HepG2 (cell line): ENCODE results near the gene THBS1. TPM values are rescaled to one million over a fixed set of nuclear protein-coding genes. Genes with fewer than 3 reads are reported as not detected.

Experiments
- CBFB ChIP-seq: sonication (generic); formaldehyde crosslinking; IDR thresholded peaks from 2 replicates; pipeline ENCODE4 v1.4.0; 2020; ENCODE audit warnings: missing genetic modification reagents
- HDAC2 ChIP-seq: sonication (generic); formaldehyde crosslinking; IDR thresholded peaks from 2 replicates; pipeline ENCODE4 v1.4.0; 2020; ENCODE audit warnings: missing genetic modification reagents
- HNF4G ChIP-seq, 2 experiments: sonication (generic) in 1 of 2; formaldehyde crosslinking in 1 of 2; IDR thresholded peaks; 2 replicates each; pipeline versions ENCODE4 v1.4.0 to v1.6.1; 2011 to 2020; ENCODE audit warnings: borderline replicate concordance in 2 of 2, low read depth in 2 of 2, mild to moderate bottlenecking in 2 of 2, low read length in 1 of 2, missing genetic modification reagents in 1 of 2, moderate library complexity in 1 of 2
- HNRNPK ChIP-seq: fragments of 200-400 bp; formaldehyde crosslinking; IDR thresholded peaks from 2 replicates; pipeline ENCODE4 v1.6.1; 2018; ENCODE audit warnings: low read length, low read depth, moderate library complexity, mild to moderate bottlenecking; ENCODE audit not compliant: poor library complexity, severe bottlenecking
- KLF6 ChIP-seq: IDR thresholded peaks from 2 replicates; pipeline ENCODE4 v1.8.0; 2016; ENCODE audit warnings: missing biosample characterization, missing genetic modification reagents
- MAX ChIP-seq: IDR thresholded peaks from 2 replicates; pipeline ENCODE4 v1.6.1; 2012; ENCODE audit warnings: inconsistent platforms
- MAZ ChIP-seq, 2 experiments: sonication (generic) in 1 of 2; formaldehyde crosslinking in 1 of 2; IDR thresholded peaks; 2 replicates each; pipeline versions ENCODE4 v1.5.0 to v1.6.1; 2012 to 2020; ENCODE audit warnings: low read depth in 2 of 2, mild to moderate bottlenecking in 2 of 2, borderline replicate concordance in 1 of 2, improper control_type of control experiment in 1 of 2, low read length in 1 of 2, missing genetic modification reagents in 1 of 2, moderate library complexity in 1 of 2
- MED1 ChIP-seq: sonication (generic); formaldehyde crosslinking; IDR thresholded peaks from 2 replicates; pipeline ENCODE4 v1.4.0; 2020; ENCODE audit warnings: missing genetic modification reagents
- MTF2 ChIP-seq: sonication (generic); formaldehyde crosslinking; IDR thresholded peaks from 2 replicates; pipeline ENCODE4 v1.5.0; 2020; ENCODE audit warnings: missing genetic modification reagents, borderline replicate concordance
- RAD21 ChIP-seq: fragments of 450-650 bp; formaldehyde crosslinking; IDR thresholded peaks from 2 replicates; pipeline ENCODE4 v1.5.0; 2020; ENCODE audit warnings: mild to moderate bottlenecking
- RERE ChIP-seq: IDR thresholded peaks from 2 replicates; pipeline ENCODE4 v1.6.1; 2016; ENCODE audit warnings: low read depth, missing genetic modification reagents, missing compliant biosample characterization
- RXRA ChIP-seq: sonication (generic); formaldehyde crosslinking; IDR thresholded peaks from 2 replicates; pipeline ENCODE4 v1.5.1; 2020; ENCODE audit warnings: missing genetic modification reagents
- SALL1 ChIP-seq: sonication (generic); formaldehyde crosslinking; IDR thresholded peaks from 2 replicates; pipeline ENCODE4 v1.8.0; 2022; ENCODE audit warnings: mild to moderate bottlenecking, missing genetic modification reagents
- SMAD3 ChIP-seq: sonication (generic); formaldehyde crosslinking; IDR thresholded peaks from 2 replicates; pipeline ENCODE4 v1.4.0; 2020; ENCODE audit warnings: missing genetic modification reagents
- TARDBP ChIP-seq: sonication (generic); formaldehyde crosslinking; IDR thresholded peaks from 2 replicates; pipeline ENCODE4 v1.8.0; 2022; ENCODE audit warnings: mild to moderate bottlenecking, missing genetic modification reagents
- THYN1 ChIP-seq: sonication (generic); formaldehyde crosslinking; IDR thresholded peaks from 2 replicates; pipeline ENCODE4 v1.8.1; 2023; ENCODE audit warnings: low read depth, mild to moderate bottlenecking, moderate library complexity, missing genetic modification reagents, borderline replicate concordance
- ZEB1 ChIP-seq: IDR thresholded peaks from 2 replicates; pipeline ENCODE4 v1.6.1; 2012; ENCODE audit warnings: mild to moderate bottlenecking, low read depth, inconsistent platforms; ENCODE audit not compliant: insufficient replicate concordance
- ZGPAT ChIP-seq: IDR thresholded peaks from 2 replicates; pipeline ENCODE4 v1.6.1; 2016; ENCODE audit warnings: mild to moderate bottlenecking
- ZNF296 ChIP-seq: sonication (generic); formaldehyde crosslinking; conservative IDR thresholded peaks from 2 replicates; pipeline ENCODE4 v1.5.0; 2020; ENCODE audit warnings: mild to moderate bottlenecking, missing genetic modification reagents
- ZNF317 ChIP-seq: sonication (generic); formaldehyde crosslinking; IDR thresholded peaks from 2 replicates; pipeline ENCODE4 v1.5.0; 2020; ENCODE audit warnings: mild to moderate bottlenecking, missing genetic modification reagents
- ZNF564 ChIP-seq: sonication (generic); formaldehyde crosslinking; IDR thresholded peaks from 2 replicates; pipeline ENCODE4 v1.8.1; 2023; ENCODE audit warnings: mild to moderate bottlenecking, missing genetic modification reagents
- ZNF768 ChIP-seq: sonication (generic); formaldehyde crosslinking; IDR thresholded peaks from 2 replicates; pipeline ENCODE4 v1.4.0; 2020; ENCODE audit warnings: missing genetic modification reagents
- polyA plus RNA-seq, 8 experiments: library from polyadenylated mRNA; depleted of rRNA in 3 of 8; stranded (reverse) in 7 of 8; unstranded in 1 of 8; fragments of >200 nt; fragmentation: Illumina TruSeq in 4 of 8; extraction: Trizol in 4 of 8; gene quantifications; 2 replicates each; pipeline versions ENCODE4 v1.2.1 to v1.2.3, GENCODE V29; 2011 to 2016; ENCODE audit warnings: low read depth in 4 of 8, missing spikeins in 1 of 8, mixed read lengths in 1 of 8; ENCODE audit not compliant: insufficient read depth in 1 of 8
- total RNA-seq, 5 experiments: library from RNA; depleted of rRNA; stranded (reverse); fragments of >200 nt; fragmentation: Illumina TruSeq; extraction: Trizol; gene quantifications; 2 replicates each; pipeline ENCODE4 v1.2.3, GENCODE V29; 2016; ENCODE audit warnings: low read depth in 1 of 5

The THBS1 gene
- total and polyA plus RNA-seq, 2 of the 13 experiments (the other 11 are each of a cell fraction or from before 2014, with no cell fraction given), result 54.7 to 67.1 TPM

DNA sequence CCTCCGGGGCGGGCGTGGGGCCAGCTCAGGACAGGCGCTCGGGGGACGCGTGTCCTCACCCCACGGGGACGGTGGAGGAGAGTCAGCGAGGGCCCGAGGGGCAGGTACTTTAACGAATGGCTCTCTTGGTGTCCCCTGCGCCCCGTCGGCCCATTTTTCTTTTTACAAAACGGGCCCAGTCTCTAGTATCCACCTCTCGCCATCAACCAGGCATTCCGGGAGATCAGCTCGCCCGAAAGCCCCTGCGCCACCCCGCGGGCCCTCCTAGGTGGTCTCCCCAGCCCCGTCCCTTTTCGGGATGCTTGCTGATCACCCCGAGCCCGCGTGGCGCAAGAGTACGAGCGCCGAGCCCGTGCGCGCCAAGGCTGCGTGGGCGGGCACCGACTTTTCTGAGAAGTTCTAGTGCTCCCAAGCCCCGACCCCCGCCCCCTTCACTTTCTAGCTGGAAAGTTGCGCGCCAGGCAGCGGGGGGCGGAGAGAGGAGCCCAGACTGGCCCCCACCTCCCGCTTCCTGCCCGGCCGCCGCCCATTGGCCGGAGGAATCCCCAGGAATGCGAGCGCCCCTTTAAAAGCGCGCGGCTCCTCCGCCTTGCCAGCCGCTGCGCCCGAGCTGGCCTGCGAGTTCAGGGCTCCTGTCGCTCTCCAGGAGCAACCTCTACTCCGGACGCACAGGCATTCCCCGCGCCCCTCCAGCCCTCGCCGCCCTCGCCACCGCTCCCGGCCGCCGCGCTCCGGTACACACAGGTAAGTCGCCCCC, at the start of gene THBS1 (continued):
- TF ChIP-seq MTF2 (0 out of 2 replicates have a peak, but pooled peaks have one; percentile 26), ZNF768 (CRISPR knock-in tag) (peak; percentile 55; the same call in 1 of the 2 replicates), MAX (peak; percentile 37; the same call in 1 of the 2 replicates), TARDBP (peak; percentile 38; the same call in 1 of the 2 replicates), THYN1 (CRISPR knock-in tag) (peak; percentile 59; the same call in 1 of the 2 replicates), SALL1 (peak; percentile 53), MAZ (IDR thresholded peaks at IDR 0.05; ENCODE audit: borderline replicate concordance, low read depth, low read length) (peak; percentile 76), MAZ (CRISPR knock-in tag; IDR thresholded peaks at IDR 0.05; ENCODE audit: low read depth) (peak; percentile 80), HNRNPK (no peak), ZGPAT (CRISPR knock-in tag) (peak; percentile 35; the same call in 1 of the 2 replicates), HDAC2 (CRISPR knock-in tag) (peak; percentile 15), HNF4G (IDR thresholded peaks at IDR 0.05; ENCODE audit: borderline replicate concordance, low read depth, low read length) (no peak), HNF4G (CRISPR knock-in tag; IDR thresholded peaks at IDR 0.05; ENCODE audit: borderline replicate concordance, low read depth) (0 out of 2 replicates have a peak, but pooled peaks have one; percentile 26), KLF6 (0 out of 2 replicates have a peak, but pooled peaks have one; percentile 24), ZNF317 (CRISPR knock-in tag) (no peak), ZEB1 (peak; percentile 85), ZNF296 (CRISPR knock-in tag) (no peak), MED1 (CRISPR knock-in tag) (peak; percentile 43; the same call in 1 of the 2 replicates), RERE (CRISPR knock-in tag) (0 out of 2 replicates have a peak, but pooled peaks have one; percentile 51), RXRA (CRISPR knock-in tag) (0 out of 2 replicates have a peak, but pooled peaks have one; percentile 10), SMAD3 (CRISPR knock-in tag) (no peak), ZNF564 (CRISPR knock-in tag) (0 out of 2 replicates have a peak, but pooled peaks have one; percentile 20), RAD21 (CRISPR knock-in tag) (peak; percentile 13; the same call in 1 of the 2 replicates), CBFB (CRISPR knock-in tag) (peak; percentile 32; the same call in 1 of the 2 replicates)
